HepG2 (cell line): ENCODE results near the gene KDM2B. TPM values are rescaled to one million over a fixed set of nuclear protein-coding genes. Genes with fewer than 3 reads are reported as not detected.
A peak's percentile ranks its signal among the peaks of the same experiment; 100 is the strongest.

Source experiments
- ADNP ChIP-seq: sonication (generic); formaldehyde crosslinking; IDR thresholded peaks from 2 replicates; pipeline ENCODE4 v1.4.0; 2020; ENCODE audit warnings: missing genetic modification reagents
- ARID5B ChIP-seq: IDR thresholded peaks from 2 replicates; pipeline ENCODE4 v1.4.0; 2020; ENCODE audit warnings: mild to moderate bottlenecking, missing genetic modification reagents
- CBX1 ChIP-seq: IDR thresholded peaks from one replicate; pipeline ENCODE4 v1.6.1; 2016; ENCODE audit warnings: antibody characterized with exemption, low read depth
- MBNL3 ChIP-seq: fragments of 250-450 bp; sonication (Bioruptor Pico); conservative IDR thresholded peaks from 2 replicates; pipeline ENCODE4 v1.8.0; 2022; ENCODE audit warnings: mild to moderate bottlenecking, inconsistent platforms
- MTA3 ChIP-seq: sonication (generic); formaldehyde crosslinking; IDR thresholded peaks from 2 replicates; pipeline ENCODE4 v1.4.0; 2020; ENCODE audit warnings: missing genetic modification reagents
- MXI1 ChIP-seq: IDR thresholded peaks from 3 replicates; pipeline ENCODE4 v1.6.1; 2012; ENCODE audit warnings: low read depth, low read length, inconsistent platforms, borderline replicate concordance
- NFYC ChIP-seq: IDR thresholded peaks from 2 replicates; pipeline ENCODE4 v1.6.1; 2016; ENCODE audit warnings: missing genetic modification reagents, missing compliant biosample characterization
- POGK ChIP-seq: sonication (generic); formaldehyde crosslinking; conservative IDR thresholded peaks from 2 replicates; pipeline ENCODE4 v1.8.0; 2022; ENCODE audit warnings: mild to moderate bottlenecking, moderate library complexity, missing genetic modification reagents
- SKIL ChIP-seq: sonication (generic); formaldehyde crosslinking; IDR thresholded peaks from 2 replicates; pipeline ENCODE4 v1.8.0; 2022; ENCODE audit warnings: missing genetic modification reagents, mild to moderate bottlenecking, moderate library complexity, borderline replicate concordance
- TFDP2 ChIP-seq: sonication (generic); formaldehyde crosslinking; IDR thresholded peaks from 2 replicates; pipeline ENCODE4 v1.4.0; 2020; ENCODE audit warnings: missing genetic modification reagents
- ZNF644 ChIP-seq: IDR thresholded peaks from 2 replicates; pipeline ENCODE4 v1.6.1; 2016; ENCODE audit warnings: low read depth
- polyA plus RNA-seq, 8 experiments: library from polyadenylated mRNA; depleted of rRNA in 3 of 8; stranded (reverse) in 7 of 8; unstranded in 1 of 8; fragments of >200 nt; fragmentation: Illumina TruSeq in 4 of 8; extraction: Trizol in 4 of 8; gene quantifications; 2 replicates each; pipeline versions ENCODE4 v1.2.1 to v1.2.3, GENCODE V29; 2011 to 2016; ENCODE audit warnings: low read depth in 4 of 8, missing spikeins in 1 of 8, mixed read lengths in 1 of 8; ENCODE audit not compliant: insufficient read depth in 1 of 8
- total RNA-seq, 5 experiments: library from RNA; depleted of rRNA; stranded (reverse); fragments of >200 nt; fragmentation: Illumina TruSeq; extraction: Trizol; gene quantifications; 2 replicates each; pipeline ENCODE4 v1.2.3, GENCODE V29; 2016; ENCODE audit warnings: low read depth in 1 of 5
- TF ChIP-seq, protein P1 (sequence below): sonication (generic); formaldehyde crosslinking; IDR thresholded peaks from 2 replicates; pipeline ENCODE4 v1.4.0; 2020; ENCODE audit warnings: mild to moderate bottlenecking, low read depth, missing genetic modification reagents
- TF ChIP-seq, protein P2 (sequence below): sonication (generic); formaldehyde crosslinking; IDR thresholded peaks from 2 replicates; pipeline ENCODE4 v1.4.0; 2020; ENCODE audit warnings: missing genetic modification reagents, borderline replicate concordance

KDM2B gene
- total and polyA plus RNA-seq, 2 of the 13 experiments (the other 11 are each of a cell fraction or from before 2014, with no cell fraction given): 17.5 to 26.1 TPM

DNA sequence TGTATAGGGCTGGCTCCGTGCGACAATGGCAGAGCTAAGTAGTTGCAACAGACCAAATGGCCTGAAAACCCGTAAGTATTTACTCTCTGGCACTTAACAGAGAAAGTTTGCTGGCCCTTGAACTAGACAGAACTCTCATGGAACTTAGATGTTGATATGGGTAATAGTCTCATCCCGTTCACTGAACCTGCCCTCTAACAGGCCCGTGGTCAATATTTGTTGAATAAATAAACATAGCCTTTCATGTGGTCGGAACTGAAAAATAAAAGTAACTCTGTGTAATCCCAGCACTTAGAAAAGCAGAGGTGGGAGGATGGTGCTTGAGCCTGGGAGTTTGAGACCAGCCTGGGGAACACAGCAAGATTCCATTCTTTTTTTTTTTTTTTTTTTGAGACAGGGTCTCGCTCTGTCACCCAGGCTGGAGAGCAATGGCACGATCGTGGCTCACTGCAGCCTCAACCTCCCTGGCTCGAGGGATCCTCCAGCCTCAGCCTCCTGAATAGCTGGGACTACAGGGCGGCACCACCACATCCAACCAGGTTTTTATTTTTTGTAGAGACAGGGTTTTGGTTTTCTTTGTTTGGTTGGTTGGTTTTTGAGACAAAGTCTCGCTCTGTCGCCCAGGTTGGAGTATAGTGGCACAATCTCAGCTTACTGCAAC is 29.7 kb downstream of the KDM2B start (continued):
- TF ChIP-seq, protein P1, sequence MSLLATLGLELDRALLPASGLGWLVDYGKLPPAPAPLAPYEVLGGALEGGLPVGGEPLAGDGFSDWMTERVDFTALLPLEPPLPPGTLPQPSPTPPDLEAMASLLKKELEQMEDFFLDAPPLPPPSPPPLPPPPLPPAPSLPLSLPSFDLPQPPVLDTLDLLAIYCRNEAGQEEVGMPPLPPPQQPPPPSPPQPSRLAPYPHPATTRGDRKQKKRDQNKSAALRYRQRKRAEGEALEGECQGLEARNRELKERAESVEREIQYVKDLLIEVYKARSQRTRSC (CRISPR knock-in tag): no peak
- TF ChIP-seq CBX1: no peak
- TF ChIP-seq, protein P2, sequence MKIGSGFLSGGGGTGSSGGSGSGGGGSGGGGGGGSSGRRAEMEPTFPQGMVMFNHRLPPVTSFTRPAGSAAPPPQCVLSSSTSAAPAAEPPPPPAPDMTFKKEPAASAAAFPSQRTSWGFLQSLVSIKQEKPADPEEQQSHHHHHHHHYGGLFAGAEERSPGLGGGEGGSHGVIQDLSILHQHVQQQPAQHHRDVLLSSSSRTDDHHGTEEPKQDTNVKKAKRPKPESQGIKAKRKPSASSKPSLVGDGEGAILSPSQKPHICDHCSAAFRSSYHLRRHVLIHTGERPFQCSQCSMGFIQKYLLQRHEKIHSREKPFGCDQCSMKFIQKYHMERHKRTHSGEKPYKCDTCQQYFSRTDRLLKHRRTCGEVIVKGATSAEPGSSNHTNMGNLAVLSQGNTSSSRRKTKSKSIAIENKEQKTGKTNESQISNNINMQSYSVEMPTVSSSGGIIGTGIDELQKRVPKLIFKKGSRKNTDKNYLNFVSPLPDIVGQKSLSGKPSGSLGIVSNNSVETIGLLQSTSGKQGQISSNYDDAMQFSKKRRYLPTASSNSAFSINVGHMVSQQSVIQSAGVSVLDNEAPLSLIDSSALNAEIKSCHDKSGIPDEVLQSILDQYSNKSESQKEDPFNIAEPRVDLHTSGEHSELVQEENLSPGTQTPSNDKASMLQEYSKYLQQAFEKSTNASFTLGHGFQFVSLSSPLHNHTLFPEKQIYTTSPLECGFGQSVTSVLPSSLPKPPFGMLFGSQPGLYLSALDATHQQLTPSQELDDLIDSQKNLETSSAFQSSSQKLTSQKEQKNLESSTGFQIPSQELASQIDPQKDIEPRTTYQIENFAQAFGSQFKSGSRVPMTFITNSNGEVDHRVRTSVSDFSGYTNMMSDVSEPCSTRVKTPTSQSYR (CRISPR knock-in tag): peak; percentile 83
- peak; percentile 95 for TF ChIP-seq SKIL (CRISPR knock-in tag)
- no peak for TF ChIP-seq MBNL3
- no peak for TF ChIP-seq ADNP (CRISPR knock-in tag)
- peak; percentile 61; the same call in 1 of the 2 replicates for TF ChIP-seq POGK (CRISPR knock-in tag)
- peak; percentile 95 for TF ChIP-seq ARID5B (CRISPR knock-in tag)
- TF ChIP-seq MTA3 (CRISPR knock-in tag): no peak
- peak; percentile 48 for TF ChIP-seq TFDP2 (CRISPR knock-in tag)
- 0 out of 2 replicates have a peak, but pooled peaks have one; percentile 11 for TF ChIP-seq ZNF644 (CRISPR knock-in tag)
- peak; percentile 14; the same call in 1 of the 3 replicates for TF ChIP-seq MXI1
- no peak for TF ChIP-seq NFYC (CRISPR knock-in tag)
